GM19351 (cell line): ENCODE measurements around the gene ACOT8.
A peak's percentile ranks its signal among the peaks of the same experiment; 100 is the strongest.
"Not testable (repeated sequence)": the region's sequence is repeated elsewhere in the genome, so short reads cannot be mapped to it uniquely, and the experiment has no call there.

Experiments used
- ATAC-seq: cut with Tn5 transposase; IDR thresholded peaks from one replicate; pipeline ENCODE4 v1.9.1; 2021; ENCODE audit warnings: mild to moderate bottlenecking, moderate library complexity; ENCODE audit not compliant: unreplicated experiment

Gene ACOT8

GRCh38 chr20:45888681-45889080 is 31.5 kb upstream of the ACOT8 start:
- no peak for ATAC-seq

DNA sequence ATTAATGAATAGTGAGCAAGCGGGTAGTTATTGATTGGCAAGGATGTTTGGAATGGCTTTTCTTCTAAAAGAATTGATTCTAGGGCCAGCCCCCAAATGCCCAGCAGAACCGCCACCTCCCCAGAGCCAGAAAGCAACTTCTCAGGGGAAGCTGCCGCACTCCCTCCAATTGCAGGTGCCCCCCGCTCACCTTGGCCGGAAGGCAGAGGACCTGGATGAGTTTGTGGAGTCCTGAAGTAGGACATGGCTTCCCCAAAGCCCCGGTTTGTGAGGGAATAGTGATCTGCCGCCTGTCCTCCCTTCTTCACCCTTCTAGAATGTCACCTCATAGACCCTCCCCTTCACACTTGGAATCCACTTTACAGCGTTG is 30.1 kb upstream of the ACOT8 start, which contains the start of gene SPATA25:
Gene SPATA25 (minus strand): TSS at position 277 of the 370 bp plus-strand sequence. CDS start 32 bp downstream, at position 245.
- ATAC-seq, result no peak

DNA sequence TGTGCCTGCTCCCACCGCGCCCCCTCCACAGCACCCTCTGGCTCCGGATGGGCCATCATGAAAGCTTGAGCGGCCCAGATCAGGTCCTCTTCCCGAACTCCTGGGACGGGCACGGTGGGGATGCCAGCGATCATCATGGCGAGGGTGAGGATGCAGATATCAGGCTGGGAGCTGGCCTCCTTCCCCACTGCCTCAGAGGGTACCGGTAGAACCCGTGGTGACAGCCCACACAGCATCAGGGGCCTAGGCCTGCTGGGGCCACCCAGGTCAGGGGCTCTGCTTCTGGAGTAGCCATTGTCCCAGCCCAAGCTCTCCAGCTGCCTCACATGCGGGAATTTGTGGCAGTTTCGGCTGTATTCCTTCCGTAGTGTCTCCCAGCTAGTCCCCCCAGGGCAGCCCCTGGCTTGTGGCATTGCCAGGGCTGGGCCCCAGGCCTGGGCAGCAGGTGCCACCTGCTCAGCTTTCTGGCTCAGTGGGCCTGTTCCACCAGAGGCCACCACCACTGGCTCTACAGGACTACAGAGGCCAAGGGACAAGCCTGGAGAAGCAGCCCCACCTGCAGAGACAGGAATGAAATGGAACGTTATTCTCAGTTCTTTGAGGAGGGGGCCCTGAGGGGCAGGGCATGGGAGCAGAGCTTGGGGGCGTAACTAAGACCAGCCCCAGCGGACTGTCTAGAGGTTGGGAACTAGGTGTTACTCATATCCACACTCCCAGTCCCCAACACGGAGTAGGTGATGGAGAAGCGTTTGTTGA is 29.6 kb upstream of the ACOT8 start:
- ATAC-seq, result no peak

DNA sequence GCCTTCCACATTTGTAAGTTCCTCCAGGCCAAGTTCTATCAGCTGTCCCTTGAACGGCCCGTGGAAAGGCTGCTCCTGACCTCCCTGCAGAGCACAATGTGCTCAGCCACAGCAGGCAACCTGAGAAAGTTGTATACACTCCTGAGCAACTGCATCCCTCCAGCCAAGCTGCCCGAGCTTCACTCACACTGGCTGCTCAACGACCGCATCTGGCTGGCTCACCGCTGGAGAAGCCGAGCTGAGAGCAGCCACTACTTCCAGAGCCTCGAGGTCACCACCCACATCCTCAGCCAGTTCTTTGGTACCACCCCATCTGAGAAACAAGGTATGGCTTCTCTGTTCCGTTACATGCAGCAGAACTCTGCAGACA is 25.9 kb upstream of the ACOT8 start:
- no peak for ATAC-seq

DNA sequence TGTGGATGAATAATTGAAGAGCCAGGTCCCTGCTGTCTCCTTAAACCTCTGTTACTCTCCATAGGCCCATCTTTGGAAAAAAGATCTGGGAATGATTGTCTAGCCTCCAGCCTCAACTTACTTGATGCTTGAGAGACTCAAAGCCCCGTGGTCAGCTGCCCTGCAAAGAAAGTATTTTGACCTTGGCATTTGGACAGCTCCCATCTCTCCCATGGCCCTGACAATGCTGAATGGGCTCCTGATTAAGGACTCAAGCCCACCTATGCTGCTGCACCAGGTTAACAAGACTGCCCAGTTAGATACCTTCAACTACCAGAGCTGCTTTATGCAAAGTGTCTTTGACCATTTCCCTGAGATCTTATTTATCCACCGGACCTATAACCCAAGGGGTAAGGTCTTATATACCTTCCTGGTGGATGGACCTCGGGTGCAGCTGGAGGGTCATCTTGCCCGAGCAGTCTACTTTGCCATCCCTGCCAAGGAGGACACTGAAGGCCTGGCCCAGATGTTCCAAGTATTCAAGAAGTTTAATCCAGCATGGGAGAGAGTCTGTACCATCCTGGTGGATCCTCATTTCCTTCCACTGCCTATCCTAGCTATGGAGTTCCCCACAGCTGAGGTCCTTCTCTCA is 25.4 kb upstream of the ACOT8 start:
- ATAC-seq, result no peak

GRCh38 chr20:45880988-45881788 is 24.0 kb upstream of the ACOT8 start, which contains the start of gene ZSWIM1:
Gene ZSWIM1, plus strand, starts transcription at chr20:45881227. Its CDS starts 1,366 bp downstream, at chr20:45882593.
- peak; percentile 98 for ATAC-seq

DNA sequence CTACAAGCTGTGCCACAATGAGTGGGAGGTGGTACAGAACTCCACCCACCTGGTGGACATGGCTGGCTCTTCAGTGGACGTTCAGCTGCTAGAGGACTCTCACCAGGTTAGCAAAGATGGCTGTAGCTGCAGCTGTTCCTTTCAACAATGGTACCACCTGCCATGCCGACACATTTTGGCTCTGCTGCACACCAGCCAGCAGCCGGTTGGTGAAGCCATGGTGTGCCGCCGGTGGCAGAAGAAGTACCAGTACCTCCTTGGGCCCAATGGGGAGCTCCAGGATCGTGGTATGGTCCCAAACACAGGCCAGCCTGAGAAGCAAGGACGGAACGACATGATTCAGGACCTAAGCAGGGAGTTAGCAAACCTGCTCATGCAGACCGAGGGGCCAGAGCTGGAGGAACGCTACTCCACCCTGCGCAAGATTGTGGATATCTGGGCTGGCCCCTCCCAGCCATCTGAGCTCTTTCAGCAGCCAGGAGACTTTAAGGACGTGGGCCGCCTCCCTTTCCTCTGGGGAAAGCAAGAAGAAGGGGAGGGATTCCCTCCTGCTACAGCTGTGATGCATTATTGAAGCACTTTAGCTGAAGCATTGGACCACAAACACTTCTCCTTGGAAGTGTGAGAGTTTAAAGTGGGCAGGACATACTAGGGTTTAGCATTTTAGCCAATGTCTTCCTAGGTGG is 21.0 kb upstream of the ACOT8 start:
- no peak for ATAC-seq

GRCh38 chr20:45874576-45874975 is 17.4 kb upstream of the ACOT8 start:
- no peak for ATAC-seq

DNA sequence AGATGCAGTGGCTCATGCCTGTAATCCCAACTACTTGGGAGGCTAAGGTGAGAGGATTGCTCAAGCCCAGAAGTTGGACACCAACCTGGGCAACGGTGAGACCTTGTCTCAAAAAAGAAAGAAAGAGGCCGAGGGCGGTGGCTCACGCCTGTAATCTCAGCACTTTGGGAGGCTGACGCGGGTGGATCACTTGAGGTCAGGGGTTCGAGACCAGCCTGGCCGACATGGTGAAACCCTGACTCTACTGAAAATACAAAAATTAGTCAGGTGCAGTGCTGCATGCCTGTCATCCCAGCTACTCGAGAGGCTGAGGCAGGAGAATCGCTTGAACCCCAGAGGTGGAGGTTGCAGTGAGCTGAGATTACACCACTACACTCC is 16.9 kb upstream of the ACOT8 start:
- not testable (repeated sequence) for ATAC-seq

DNA sequence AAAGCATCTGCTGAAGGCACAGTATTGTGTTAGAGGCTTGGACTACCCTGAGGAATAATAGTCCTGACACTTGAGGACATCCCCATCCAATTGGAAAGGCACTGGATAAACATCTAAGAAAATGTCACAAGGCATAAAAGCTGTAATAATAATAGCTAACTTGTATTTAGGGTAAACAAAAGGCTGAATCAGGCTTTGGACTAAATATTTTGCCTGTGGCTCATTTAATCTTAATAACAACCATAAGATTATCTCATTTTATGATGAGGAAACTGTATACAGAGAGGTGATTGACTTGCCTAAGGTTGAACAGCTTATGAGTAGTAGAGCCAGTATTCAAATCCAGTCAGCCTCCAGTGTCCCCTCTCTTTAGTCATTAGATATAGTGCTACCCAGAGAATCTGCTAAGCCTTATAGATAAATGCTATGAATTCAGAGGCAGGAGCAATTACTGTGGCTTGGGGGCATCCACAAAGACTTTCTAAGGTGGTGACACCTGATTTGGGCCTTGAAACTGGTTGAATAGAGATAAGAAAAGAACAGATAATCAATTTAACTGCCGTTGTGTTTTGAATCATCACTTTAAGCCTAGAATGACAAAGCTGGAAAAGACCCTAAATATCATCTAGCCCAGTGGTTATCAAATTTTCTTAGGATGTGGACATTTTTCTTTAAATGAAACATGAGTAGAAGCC is 16.4 kb upstream of the ACOT8 start:
- ATAC-seq, result no peak

DNA sequence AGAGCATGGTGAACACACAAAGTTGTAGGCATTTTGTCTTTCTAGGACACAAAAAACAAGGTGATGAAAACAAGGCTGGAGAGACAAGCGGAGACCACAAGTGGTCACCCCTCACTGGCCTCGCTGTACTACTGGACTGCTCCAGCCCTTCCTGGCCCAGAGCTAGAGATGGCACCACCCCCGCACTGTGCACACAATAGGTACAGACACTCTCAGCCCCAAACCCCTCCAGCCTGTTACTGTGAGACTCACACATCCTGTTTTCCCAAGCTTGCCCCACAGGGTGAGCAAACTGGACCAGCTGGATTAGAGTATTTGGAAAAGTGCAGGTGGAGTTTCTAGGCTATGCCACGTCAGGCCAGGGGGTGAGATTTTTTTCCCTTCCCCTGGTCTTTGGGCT is 15.4 kb upstream of the ACOT8 start:
- no peak for ATAC-seq

DNA sequence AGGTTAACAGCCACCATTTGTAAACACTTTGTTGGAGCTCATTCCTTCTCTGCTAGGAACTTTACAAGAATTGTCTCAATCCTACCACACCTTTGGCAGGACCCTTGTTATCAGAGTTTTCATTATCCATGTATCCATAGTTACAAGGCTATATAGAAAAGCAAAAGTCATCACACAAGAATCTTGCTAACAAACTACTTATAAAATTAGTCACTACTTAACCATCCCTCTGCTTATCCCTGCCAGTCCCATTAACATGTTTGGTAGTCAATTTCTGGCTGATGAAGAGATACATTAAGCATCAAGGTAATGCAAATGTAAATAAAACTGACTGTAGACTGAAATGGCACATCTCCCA is 10.6 kb upstream of the ACOT8 start:
- ATAC-seq, result no peak

DNA sequence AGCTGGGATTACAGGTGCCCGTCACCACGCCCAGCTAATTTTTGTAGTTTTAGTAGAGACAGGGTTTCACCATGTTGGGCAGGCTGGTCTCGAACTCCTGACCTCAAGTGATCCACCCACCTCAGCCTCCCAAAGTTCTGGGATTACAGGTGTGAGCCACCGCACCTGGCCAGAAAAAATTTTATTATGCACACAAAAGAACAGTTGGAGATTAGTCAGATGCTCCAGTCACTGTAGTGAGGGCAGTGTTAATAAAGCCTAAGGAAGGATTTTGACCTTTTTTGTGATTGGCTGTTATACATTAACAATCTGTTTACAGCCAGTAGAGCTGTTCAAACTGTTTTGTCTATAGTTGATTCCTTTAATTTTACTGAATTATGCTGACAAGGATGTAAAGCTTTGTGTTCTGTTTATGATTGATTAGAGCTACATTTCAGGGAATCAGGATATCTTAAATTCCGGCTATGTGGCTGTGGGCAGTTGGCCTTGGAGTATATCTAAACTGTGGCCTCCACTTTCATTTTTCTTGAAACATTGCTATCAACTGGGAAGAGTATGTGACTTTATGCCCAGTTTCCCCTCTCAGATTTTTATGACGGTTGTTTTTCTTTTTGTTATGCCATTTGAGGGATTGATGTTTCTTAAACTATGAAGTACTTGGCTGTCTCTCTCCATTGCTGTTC is 10.1 kb upstream of the ACOT8 start:
- ATAC-seq, result no peak

DNA sequence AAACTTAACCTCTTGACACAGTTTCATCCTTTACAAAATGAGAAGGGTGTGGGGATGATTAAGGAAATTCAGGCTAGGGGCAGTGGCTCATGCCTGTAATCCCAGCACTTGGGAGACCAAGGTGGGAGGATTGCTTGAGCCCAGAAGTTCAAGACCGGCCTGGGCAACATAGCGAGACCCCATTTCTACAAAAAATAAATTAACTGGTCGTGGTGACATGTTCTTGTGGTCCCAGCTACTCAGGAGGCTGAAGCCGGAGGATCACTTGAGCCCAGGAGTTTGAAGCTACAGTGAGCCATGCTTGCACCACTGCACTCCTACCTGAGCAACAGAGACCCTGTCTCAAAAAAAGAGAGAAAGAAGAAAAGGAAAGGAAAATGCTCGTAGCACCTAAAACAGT is 9.3 kb upstream of the ACOT8 start:
- no peak for ATAC-seq

GRCh38 chr20:45863543-45864470 is 6.6 kb upstream of the ACOT8 start:
- ATAC-seq, result no peak

DNA sequence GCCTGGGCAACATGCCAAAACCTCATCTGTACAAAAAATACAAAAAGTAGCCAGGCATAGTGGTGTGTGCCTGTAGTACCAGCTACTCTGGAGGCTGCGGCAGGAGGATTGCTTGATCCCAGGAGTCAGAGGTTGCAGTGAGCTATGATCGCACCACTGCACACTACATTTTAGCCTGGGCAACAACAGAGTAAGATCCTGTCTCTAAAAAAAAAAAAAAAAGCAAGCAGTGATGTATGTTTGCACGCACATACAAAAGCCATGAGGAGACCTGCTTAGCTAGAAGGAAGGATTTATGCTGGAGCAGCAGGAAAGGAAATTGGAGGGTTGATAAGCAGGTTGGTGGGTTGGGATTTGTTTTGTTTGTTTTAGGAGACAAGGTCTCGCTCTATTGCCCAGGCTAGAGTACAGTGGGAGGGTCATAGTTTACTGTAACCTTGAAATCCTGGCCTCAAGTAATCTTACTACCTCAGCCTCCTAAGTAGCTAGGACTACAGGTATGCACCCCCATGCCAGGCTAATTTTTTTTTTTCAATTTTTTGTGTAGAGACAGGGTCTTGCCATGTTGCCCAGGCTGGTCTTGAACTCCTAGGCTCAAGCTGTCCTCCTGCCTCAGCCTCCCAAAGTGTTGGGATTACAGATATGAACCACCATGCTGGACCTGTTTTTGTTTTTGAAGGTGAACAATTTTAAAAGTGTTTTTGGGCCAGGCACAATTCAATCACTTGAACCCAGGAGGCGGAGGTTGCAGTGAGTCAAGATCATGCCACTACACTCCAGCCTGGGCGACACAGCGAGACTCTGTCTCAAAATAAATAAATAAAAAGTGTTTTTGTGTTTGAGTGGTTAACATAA is 4.3 kb upstream of the ACOT8 start:
- ATAC-seq, result no peak

DNA sequence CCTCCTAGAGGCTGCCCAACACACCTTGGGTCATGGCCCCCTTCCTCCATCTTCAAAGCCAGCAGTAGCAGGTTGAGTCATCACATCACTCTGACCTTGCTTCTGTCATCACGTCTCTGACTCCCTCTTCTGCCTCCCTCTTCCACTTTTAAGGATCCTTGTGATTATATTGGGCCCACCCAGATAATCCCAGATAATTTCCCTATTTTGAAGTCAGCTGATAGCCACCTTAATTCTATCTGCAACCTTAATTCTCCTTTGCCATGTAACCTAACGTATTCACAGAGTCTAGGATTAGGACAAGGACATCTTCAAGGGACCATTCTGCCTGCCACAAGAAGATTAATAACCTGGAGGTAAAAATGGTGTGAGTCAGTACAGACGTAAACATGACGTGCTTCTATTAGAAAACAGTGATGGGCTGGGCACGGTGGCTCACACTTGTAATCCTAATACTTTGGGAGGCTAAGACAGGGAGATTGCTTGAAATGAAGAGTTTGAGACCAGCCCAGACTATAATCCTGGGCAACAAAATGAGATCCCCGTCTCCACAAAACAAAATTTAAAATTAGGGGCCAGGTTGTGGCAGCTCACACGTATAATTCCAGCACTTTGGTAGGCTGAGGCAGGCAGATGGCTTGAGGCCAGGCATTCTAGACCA is 3.5 kb upstream of the ACOT8 start:
- no peak for ATAC-seq

DNA sequence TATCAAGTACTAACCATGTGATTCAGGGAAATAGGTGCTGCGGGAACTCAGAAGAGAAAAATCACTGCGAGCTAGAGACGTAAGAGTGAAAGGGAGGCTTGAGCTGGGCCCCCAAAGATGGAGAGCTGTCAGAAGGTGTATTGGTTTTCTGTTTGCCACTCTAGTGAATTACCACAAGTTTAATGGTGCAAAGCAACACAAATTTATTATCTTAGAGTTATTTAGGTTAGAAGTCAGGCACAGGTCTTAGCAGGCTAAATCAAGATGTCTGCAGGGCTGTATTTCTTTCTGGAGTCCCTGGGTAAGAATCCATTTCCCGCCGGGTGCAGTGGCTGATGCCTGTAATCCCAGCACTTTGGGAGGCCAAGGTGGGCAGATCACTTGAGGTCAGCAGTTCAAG is 2.7 kb upstream of the ACOT8 start:
- ATAC-seq, result no peak
